Endometrial microvascular endothelial cells (primary cell): Measurements from ENCODE around the gene CARD14. TPM values are rescaled to one million over a fixed set of nuclear protein-coding genes. Genes with fewer than 3 reads are reported as not detected.
"Not testable (repeated sequence)": the region's sequence is repeated elsewhere in the genome, so short reads cannot be mapped to it uniquely, and the experiment has no call there.

Experiments used
- in situ Hi-C: cut with HindIII; loops from 2 replicates; pipeline ENCODE4 v1.10.0; 2017; ENCODE audit warnings: low sequenced_read_pairs, low pct_unique_long_range_greater_than_20kb; ENCODE audit errors: inconsistent ontology term
- total RNA-seq: library from RNA; depleted of rRNA; stranded (reverse); fragments of >200 nt; gene quantifications from one replicate; pipeline ENCODE4 v1.2.3, GENCODE V29; 2015; ENCODE audit errors: inconsistent ontology term

Gene CARD14
- total RNA-seq, 1 donor from 2014 or later, result not detected

- in situ Hi-C loops, result no loop called here
Observed at GRCh38 chr17:80146121-80147034, 23.5 kb upstream of the CARD14 start.

GRCh38 chr17:80147035-80147822 is 22.6 kb upstream of the CARD14 start, which contains the start of gene EIF4A3:
TSS of gene EIF4A3 (minus strand) at chr17:80147128. CDS start at chr17:80146961, 167 bp downstream.
- in situ Hi-C loops, result no loop called here

- in situ Hi-C loops, result no loop called here
Observed at GRCh38 chr17:80151333-80151732, 18.5 kb upstream of the CARD14 start.

GRCh38 chr17:80152081-80152702 is 17.6 kb upstream of the CARD14 start:
- in situ Hi-C loops, result no loop called here

GRCh38 chr17:80153004-80153403 is 16.8 kb upstream of the CARD14 start:
- in situ Hi-C loops, result no loop called here

GRCh38 chr17:80154166-80154565 is 15.7 kb upstream of the CARD14 start:
- in situ Hi-C loops, result no loop called here

GRCh38 chr17:80155600-80155999 is 14.2 kb upstream of the CARD14 start:
- in situ Hi-C loops, result not testable (repeated sequence)

GRCh38 chr17:80158846-80159245 is 11.0 kb upstream of the CARD14 start:
- in situ Hi-C loops, result no loop called here

- in situ Hi-C loops, result no loop called here
Observed at GRCh38 chr17:80160536-80160935, 9.3 kb upstream of the CARD14 start.

GRCh38 chr17:80163336-80163735 is 6.5 kb upstream of the CARD14 start:
- in situ Hi-C loops, result no loop called here

- in situ Hi-C loops, result no loop called here
Observed at GRCh38 chr17:80164185-80164584, 5.6 kb upstream of the CARD14 start.

- in situ Hi-C loops, result no loop called here
Observed at GRCh38 chr17:80166446-80166845, 3.4 kb upstream of the CARD14 start.

- in situ Hi-C loops, result no loop called here
Observed at GRCh38 chr17:80168371-80168770, 1.5 kb upstream of the CARD14 start.

- in situ Hi-C loops, result no loop called here
Observed at GRCh38 chr17:80169107-80169506, 723 bp upstream of the CARD14 start.

GRCh38 chr17:80171681-80172080 is 1.9 kb downstream of the CARD14 start:
- in situ Hi-C loops, result no loop called here

GRCh38 chr17:80173126-80173525 is 3.3 kb downstream of the CARD14 start:
- in situ Hi-C loops, result no loop called here

- in situ Hi-C loops, result no loop called here
Observed at GRCh38 chr17:80173916-80174315, 4.1 kb downstream of the CARD14 start.

GRCh38 chr17:80176757-80177156 is 6.9 kb downstream of the CARD14 start:
- in situ Hi-C loops, result no loop called here

- in situ Hi-C loops, result no loop called here
Observed at GRCh38 chr17:80177986-80178595, 8.3 kb downstream of the CARD14 start.
